ENCODE measurements around the gene PPP1R14C.

The PPP1R14C gene

GRCh38 chr6:150139533-150139932 is 3.3 kb upstream of the PPP1R14C start:
- no peak for DNase-seq

GRCh38 chr6:150140236-150140969 is 2.4 kb upstream of the PPP1R14C start:
- no peak for DNase-seq

- DNase-seq, result no peak
Measured at GRCh38 chr6:150142097-150142669, 661 bp upstream of the PPP1R14C start.

DNA sequence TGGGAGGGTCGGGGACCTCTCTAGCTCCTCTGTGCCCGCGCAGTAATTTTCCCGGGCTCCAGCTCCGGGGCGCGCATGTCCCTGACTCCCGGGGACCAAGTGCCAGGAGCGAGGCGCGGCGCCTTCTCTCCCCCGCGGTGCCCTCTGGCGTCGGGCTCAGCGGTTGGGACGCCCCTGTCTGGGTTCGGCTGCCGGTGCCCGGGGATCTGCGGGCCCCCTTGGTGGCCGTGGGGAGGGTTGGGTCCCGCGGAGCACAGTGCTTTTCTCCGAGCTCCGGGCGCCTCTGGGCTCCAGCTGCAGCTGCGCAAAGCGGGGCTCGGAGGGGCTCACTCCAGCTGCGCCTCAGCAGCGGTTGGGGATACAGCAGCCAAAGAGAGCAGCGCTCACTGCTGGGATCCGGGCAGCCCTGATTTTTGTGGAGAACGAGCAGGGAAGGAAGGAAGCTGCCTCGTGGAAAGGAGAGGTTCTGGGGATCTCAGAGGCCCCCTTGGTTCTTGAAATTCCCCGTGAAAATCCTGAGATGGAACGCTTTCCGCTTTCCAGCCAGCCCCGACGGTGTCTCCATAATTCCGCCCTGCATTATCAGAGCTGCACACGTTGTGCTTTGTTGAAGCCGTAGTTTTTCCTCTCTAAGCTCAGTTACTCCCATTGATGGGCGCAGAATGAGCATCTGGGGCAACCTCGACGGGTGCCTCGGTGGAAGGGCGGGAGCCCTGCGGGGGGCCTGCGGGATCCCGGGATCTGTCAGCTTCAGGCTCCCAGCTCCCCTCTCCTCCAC is 861 bp downstream of the PPP1R14C start:
- DNase-seq, result no peak

DNA sequence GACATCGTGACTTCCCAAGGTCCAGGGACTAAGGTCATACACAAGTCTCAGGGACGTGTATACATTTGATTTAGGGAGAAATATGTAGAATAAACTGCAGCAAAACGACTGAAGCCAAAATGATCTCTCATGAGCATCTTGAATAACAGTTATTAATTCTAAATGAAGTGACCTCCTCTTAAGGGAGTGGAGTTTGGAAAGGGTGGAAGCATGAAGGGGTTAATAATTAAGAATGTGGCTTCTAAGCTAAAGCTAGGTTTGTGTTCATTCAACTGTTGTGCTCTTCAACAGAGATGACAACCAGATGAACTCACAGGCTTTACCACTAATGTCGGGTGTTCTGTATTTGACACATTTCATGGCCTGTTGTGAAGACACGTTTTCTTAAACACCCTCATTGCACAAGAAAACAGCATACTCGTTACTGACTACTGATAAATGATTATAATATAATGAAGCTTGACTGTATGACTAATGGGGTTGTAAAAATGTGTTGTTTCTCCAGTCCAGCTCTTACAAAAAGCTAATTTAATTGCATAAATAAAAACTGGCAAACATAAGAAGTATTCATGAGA is 1.5 kb downstream of the PPP1R14C start:
- DNase-seq, result no peak

DNA sequence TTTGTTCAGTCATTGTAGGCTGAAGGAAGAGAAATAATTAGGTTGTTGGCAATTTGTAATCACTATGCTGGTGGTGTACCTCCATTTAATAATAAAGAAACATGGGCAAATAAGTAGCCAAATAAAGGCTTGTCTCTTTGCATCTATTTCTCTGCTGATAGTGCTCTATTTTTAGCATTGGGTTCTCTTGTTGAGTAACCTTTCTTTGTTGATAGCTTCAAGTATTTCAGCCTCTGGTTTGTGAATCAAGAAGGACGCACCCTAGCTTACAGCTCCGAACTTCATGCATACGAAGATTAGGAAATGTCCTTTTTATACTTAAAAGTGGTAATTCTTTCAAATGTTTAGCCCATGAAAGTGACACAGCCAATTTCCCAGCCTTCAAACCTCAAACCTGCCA is 2.6 kb downstream of the PPP1R14C start:
- no peak for DNase-seq

- no peak for DNase-seq
Measured at GRCh38 chr6:150145830-150146229, 3.0 kb downstream of the PPP1R14C start.

DNA sequence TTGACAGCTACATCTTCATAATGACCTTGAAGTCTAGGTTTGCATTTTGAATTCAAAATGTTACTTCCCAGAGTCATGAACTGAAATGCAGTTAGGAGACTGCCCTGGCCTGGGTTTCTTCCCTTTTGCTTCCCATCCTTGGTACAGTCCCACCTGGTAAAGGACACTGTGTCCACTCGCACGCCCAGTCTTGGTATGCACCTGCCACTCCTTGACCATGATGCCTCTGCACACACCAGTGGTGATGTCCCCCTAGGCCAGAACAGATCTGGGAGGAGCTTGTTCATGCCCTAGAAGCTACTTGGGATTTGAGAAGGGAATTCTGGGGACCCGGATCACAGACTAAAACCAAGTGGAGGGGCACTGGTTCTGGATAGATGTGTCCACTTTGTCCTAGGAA is 3.6 kb downstream of the PPP1R14C start:
- DNase-seq, result no peak

- DNase-seq, result no peak
Measured at GRCh38 chr6:150149146-150149545, 6.3 kb downstream of the PPP1R14C start.

DNA sequence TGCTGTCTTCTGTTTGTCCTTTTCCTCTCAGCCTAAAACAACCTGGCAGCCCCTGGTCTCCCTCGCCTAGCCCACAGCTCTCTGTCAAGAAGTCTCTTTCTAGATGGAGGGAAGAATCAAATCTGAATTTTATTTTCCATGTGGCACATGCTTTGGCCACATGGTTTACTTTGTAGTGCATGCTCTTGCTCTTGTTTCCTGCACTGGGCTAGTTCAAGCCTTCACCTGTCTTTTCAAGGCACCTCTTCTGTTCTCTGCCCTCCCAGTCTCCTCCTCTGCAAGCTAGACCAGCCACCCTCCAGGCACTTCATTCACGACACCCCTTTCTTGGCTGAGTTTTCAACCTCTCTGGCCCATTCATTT is 7.6 kb downstream of the PPP1R14C start:
- DNase-seq, result no peak

GRCh38 chr6:150150821-150151646 is 8.2 kb downstream of the PPP1R14C start:
- no peak for DNase-seq

DNA sequence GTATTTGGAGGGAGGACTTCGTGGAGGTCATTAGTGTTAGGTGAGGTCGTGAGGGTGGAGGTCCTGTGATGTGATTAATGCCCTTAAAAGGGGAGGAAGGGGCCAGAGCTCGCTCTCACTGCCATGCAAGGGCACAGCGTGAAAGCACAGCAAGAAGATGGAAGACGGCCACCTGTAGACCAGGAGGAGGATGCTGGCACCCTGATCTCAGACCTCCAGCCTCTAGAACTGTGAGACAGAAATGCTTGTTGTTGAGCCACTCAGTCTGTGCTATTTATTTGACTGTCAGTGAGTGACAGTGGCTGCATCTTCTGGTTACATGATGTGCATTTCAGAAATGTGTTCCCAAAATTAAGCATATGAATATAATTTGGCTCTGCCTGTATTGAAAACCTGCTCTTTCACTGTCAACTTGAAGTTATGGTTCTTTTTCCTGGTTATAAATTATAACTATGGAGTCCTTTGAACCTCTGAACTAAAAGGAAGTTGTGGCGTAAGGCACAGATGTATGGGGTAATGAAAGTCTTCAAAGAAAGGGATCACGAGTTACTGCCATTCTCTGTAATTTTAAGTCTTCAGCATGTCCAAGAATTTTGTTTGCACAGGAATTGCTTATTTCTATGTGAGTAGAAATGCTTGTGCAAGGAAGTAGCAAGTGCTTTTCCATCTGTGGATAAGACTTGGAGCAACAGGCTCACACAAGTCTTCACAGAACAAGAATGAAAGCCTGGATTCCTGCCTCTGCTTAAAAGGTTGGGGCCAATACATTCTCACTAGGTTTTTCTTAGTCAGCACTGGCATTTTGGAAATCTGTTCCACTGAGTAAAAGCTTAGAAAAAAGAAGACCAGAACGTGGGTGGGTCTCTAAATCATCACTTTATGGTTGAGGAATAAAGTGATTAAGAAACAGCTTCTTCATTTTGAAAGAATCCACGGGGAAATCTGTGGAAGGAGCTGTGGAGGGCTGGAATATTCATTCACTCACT is 10.3 kb downstream of the PPP1R14C start:
- no peak for DNase-seq

DNA sequence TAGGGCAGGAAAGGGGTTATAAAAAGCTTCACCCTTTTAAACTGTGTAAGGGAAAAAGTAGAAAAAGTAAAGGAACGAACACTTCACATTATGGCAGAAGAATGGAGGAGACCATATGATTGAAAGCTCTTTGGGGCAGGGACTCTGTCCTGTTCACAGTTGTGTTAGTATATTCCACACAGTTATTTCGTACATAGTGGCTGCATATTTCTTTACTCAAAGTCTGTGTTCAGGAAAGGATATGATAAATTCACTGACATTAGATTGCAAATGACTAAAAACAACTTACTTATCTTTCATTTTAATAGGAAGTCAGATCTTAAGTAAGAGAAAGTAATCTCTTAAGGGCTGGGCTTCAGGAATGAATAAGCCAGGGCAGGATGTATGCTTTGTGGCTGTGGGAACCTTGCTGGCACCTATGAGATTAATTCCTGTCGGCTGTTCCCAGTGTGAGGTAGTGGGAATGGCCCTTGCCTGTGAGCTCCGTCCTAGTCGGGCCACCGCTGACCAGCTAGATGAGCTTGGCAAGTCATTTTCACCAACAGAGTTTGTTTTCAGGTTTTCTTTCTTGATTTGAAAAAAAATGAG is 11.2 kb downstream of the PPP1R14C start:
- DNase-seq, result no peak

- no peak for DNase-seq
Measured at GRCh38 chr6:150156460-150156859, 13.6 kb downstream of the PPP1R14C start.

GRCh38 chr6:150157081-150157480 is 14.2 kb downstream of the PPP1R14C start:
- no peak for DNase-seq

GRCh38 chr6:150159757-150160156 is 16.9 kb downstream of the PPP1R14C start:
- no peak for DNase-seq

GRCh38 chr6:150163970-150164369 is 21.1 kb downstream of the PPP1R14C start:
- DNase-seq, result no peak

DNA sequence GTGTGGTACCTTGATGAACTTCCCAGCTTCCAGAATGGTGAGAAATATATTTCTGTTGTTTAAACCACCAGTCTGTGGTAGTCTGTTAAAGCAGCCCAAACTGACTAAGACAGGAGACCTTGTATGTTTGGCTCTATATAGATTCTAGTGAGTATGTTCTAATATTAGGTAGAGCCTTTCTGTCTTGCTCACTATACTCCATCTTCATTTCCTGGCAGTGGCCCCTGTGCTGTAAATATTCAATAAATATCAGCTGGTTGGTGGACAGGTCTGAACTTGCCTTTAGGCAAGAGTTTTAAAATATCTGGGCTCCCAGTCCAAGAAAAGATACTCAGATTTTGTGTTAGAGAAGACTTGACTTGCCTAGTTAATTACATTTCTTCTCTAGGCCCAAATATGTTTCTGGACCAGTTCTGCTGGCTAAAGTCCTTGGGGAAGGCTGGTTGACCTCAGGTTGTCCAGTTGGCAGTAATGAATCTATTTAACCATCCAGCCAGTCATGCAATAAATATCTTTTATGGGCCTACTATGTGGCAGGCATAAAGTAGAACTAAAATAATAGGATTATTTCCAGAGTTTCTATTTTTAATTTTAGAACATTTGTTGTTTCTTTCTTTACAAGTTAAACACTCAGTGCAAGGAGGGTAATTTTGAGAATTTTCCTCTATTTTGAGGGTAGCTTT is 22.3 kb downstream of the PPP1R14C start:
- DNase-seq, result no peak

GRCh38 chr6:150167479-150167873 is 24.6 kb downstream of the PPP1R14C start:
- DNase-seq, result no peak

- no peak for DNase-seq
Measured at GRCh38 chr6:150169181-150169580, 26.3 kb downstream of the PPP1R14C start.

DNA sequence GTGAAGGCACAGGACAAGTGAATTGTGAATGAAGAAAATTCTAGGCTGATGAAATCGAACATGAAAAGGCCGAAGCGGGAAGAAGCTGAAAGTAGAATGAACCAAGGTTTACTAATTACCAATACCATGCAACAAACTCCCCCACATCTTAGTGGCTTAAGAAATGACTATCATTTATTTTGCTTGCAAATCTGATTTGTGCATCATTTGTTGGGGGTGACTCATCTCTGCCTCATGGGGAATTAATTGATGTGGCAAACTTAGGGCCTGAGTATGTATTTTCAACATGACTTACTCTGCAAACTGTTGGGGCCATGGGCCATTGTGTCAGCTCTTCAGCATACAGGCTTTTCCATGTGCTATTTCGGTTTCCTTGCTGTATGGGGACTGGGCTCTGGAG is 26.8 kb downstream of the PPP1R14C start:
- DNase-seq, result no peak

Data from NCI-H1694 (cell line).